GM18873 (cell line): ENCODE results near the gene ARRDC5.
"Not testable (repeated sequence)": the region's sequence is repeated elsewhere in the genome, so short reads cannot be mapped to it uniquely, and the experiment has no call there.

ENCODE experiments used
- ATAC-seq: cut with Tn5 transposase; IDR thresholded peaks from one replicate; pipeline ENCODE4 v1.9.1; 2021; ENCODE audit warnings: mild to moderate bottlenecking, moderate library complexity, moderate number of reproducible peaks; ENCODE audit not compliant: unreplicated experiment, low FRiP score

Gene ARRDC5

DNA sequence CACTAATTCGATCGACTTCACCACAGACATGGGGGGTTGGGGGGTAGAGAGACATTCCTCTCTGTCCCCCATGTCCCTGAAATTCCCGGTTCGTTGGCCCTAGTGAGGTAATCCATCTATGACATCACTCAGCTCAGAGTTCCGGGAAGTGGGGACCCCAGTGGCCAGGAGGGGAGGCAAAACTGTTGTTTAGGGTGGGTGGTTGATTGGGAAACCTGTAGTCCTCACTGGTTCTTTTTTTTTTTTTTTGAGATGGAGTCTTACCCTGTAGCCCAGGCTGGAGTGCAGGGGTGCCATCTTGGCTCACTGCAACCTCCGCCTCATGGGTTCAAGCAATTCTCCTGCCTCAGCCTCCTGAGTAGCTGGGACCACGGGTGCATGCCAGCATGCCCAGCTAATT is at the start of gene ARRDC5:
TSS of gene ARRDC5 (minus strand) at position 101 of the 400 bp plus-strand sequence. CDS start at position 30, 71 bp downstream.
- ATAC-seq = no peak

DNA sequence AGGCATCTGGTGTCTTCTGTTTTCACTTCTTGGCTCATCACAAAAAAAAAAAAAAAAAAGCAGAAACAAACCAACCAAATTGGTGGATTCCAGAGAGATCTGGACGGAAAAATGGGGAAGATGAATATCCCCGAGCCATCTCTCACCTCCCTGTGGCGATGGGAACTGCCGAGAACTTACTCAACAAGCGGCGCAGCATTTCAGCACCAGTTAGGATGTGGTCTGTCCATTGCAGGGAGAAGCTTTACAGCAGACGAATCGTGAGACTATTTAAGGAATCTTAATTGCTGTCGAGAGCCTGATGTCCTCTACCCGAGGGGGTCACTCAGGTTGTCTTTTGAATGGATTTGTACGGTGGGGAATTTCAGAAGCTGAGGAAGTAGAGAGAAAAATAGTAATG is 49.0 kb upstream of the ARRDC5 start:
- no peak for ATAC-seq

DNA sequence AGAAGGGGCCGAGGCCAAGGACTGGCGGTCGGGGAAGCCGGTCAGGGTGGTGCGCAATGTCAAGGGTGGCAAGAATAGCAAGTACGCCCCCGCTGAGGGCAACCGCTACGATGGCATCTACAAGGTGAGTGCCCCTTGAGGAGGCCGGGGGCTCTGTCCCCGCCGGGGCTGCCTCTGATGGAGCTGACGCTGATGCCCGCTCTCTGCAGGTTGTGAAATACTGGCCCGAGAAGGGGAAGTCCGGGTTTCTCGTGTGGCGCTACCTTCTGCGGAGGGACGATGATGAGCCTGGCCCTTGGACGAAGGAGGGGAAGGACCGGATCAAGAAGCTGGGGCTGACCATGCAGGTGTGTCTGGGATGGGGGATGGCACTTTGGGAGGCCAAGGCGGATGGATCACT is 48.0 kb upstream of the ARRDC5 start:
- not testable (repeated sequence) for ATAC-seq

DNA sequence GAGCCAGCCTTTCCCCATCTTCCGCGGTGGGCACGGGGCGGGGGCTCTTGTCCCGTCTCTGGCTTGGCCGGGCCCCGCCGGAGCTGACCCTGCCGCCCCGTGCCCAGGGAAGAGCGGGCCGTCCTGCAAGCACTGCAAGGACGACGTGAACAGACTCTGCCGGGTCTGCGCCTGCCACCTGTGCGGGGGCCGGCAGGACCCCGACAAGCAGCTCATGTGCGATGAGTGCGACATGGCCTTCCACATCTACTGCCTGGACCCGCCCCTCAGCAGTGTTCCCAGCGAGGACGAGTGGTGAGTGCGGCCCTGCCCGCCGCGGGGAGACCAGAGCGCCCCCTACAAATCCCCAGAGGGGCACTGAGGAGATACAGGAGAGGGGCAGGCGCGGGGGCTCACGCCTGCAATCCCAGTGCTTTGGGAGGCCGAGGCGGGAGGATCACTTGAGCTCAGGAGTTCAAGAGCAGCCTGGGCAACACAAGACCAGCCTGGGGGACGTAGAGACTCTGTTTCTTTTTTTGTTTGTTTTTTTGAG is 39.0 kb upstream of the ARRDC5 start:
- not testable (repeated sequence) for ATAC-seq

DNA sequence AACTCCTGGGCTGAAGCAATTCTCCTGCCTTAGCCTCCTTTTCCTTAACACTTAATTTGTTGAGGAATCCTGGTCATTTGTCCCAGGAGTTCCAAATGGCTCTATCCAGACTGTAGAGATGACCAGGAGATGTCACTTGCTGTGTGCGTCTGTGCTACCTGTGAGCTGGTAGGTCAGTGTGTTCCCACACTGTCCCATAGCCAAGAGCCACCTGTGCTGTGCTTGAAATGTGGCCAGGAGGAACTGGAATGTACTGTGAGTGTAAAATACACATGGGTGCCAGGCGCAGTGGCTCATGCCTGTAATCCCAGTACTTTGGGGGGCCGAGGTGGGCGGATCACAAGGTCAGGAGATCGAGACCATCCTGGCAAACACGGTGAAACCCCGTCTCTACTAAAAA is 36.8 kb upstream of the ARRDC5 start:
- ATAC-seq = no peak

DNA sequence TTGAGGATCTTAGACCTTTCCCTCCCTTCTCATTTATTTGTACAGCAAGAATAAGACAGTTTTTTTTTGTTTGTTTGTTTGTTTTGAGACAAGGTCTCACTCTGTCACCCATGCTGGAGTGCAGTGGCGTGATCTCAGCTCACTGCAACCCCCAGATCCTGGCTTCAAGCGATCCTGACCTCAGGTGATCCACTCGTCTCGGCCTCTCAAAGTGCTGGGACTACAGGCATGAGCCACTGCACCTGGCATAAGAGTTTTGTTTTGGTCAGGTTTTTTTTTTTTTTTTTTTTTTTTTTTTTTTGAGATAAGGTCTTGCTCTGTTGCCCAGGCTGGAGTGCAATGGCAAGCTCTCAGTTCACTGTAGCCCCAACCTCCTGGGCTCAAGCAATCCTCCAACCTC is 35.8 kb upstream of the ARRDC5 start:
- not testable (repeated sequence) for ATAC-seq

DNA sequence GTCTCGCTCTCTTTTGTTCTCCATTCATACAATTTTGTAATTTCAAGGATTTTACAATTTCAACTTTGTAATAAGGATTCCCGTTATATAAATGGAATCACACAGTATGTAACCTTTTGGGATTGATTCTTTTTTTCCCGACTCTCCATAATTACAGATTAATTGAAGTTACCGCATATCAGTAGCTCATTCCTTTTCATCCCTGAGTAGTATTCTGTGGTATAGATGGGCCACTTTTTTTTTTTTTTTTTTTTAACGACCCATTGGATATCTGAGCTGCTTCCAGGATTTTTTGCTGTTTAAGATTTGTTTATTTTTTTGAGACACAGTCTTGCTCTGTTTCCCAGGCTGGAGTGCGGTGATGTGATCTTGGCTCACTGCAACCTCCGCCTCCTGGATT is 34.4 kb upstream of the ARRDC5 start:
- no peak for ATAC-seq

DNA sequence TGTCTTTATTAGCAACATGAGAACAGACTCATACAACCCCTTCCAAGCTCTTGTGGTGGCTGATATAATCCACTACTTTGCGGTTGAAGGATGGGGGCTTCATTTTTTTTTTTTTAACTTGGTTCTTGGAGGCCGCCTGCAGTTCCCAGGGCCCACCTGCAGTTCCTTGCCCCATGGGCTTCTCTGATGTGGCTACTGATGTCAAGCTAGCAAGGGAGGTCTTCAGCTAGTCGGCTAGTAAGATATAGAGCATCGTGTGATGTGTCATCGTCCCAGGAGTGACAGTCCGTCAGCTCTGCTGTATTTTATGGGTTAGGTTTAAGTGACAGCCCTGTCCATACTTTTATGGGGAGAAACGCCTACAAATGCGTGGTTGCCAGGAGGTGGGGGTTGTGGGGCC is 32.7 kb upstream of the ARRDC5 start:
- ATAC-seq = no peak

DNA sequence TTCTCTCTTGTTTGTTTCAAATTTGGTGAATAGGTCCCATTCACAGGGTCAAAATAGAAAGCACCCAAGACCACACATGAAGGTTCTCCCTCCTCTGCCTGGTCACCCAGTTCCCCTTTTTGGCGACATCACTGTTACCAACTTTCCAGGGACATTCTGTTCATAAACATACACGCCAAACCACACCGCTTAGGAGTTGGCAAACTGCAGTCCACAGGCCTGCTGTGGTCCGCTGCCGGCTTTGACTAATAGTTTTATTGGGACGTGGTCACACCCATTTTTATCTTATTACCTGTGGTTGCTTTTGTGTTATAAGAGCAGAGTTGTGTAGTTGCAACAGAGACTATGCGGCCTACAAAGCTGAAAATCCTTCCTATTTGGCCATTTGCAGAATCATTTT is 30.8 kb upstream of the ARRDC5 start:
- no peak for ATAC-seq

DNA sequence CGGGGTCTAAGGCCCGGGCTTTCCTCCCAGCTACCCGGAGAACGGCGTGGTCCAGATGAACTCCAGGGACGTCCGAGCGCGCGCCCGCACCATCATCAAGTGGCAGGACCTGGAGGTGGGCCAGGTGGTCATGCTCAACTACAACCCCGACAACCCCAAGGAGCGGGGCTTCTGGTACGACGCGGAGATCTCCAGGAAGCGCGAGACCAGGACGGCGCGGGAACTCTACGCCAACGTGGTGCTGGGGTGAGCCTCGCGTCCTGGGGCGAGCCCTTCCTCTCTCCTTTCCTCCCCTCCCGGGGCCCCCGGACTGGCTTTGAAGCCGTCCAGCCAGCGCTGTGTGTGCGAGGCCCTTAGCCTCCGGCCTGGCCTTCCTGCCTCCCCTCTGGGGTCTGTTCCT is 30.0 kb upstream of the ARRDC5 start:
- no peak for ATAC-seq

DNA sequence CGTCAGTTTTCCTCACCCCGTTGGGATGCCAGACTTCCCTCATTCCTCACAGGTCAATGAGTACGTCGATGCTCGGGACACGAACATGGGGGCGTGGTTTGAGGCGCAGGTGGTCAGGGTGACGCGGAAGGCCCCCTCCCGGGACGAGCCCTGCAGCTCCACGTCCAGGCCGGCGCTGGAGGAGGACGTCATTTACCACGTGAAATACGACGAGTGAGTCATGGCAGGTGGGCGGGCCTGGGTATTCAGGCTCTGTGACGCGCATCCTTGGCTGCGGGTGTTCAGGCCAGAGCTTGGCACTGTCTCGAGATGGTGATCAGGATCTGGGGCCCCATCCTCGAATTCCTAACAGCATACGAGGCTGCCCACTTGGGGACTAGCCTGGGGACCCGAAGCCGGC is 28.0 kb upstream of the ARRDC5 start:
- no peak for ATAC-seq

DNA sequence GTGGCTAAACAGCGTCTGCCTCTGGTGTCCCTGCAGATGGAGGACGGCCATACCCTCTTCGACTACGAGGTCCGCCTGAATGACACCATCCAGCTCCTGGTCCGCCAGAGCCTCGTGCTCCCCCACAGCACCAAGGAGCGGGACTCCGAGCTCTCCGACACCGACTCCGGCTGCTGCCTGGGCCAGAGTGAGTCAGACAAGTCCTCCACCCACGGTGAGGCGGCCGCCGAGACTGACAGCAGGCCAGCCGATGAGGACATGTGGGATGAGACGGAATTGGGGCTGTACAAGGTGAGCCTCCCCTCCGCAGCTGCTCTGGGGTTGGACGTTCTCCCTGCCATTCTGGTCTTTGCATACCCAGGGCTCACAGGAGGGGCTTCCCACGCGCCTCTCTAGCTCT is 26.5 kb upstream of the ARRDC5 start:
- ATAC-seq = no peak

DNA sequence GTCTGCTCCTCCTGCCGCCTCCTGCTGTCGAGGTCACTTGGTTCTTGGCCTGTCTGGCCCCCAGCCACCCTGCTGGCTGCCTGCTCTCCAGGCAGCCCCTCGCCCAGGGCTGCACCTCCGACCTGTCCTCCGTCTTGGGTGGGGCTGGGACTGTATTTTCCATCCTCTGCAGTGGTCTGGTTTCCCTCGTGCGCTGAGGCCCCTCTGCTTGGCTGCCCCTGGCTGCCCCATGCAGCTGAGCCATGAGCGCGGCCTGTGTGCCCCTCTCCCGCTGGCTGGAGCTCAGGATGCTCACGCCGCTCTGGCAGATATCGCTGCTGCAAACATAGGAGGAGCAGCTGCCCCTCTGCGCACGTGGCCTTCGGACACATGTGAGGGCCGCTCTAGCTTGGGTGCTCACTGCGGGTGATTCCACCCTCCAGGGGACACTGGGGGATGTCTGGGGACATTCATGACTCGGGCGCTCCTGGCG is 20.6 kb upstream of the ARRDC5 start:
- ATAC-seq = no peak

DNA sequence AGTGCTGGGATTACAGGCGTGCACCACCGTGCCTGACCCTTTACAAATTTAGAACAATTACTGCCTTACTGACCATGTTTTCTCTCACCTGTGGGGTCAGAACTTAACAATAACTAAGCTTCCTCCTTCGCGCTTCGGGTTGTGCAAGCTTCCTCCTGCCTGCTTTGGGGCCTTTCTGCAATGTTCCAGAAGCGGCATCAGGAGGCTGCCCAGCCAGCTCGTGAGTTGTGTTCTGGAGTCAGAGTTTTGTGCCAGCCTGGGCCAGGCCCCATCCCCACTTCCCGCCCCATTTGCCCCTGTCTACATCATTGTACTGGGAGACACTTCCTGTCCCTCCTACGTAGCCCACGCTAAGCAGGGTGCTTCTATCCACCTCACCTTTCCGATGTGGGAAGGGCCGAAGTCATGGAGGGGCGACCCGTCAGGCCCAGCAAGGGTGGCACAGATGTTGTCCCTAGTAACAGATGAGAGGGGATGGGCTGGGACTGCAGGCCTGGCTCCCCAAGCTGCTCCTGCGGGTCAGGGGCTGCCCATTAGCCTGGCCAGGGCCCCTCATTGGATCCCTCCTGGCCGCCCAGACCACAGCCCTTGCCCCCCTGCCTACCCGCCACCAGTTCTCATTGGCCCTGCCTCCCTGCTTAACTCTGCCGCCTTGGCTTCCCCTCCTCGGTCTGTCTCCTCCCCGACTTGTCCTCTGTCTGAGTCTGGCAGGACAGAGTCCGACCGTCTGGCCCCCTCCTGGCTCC is 20.0 kb upstream of the ARRDC5 start:
- no peak for ATAC-seq

DNA sequence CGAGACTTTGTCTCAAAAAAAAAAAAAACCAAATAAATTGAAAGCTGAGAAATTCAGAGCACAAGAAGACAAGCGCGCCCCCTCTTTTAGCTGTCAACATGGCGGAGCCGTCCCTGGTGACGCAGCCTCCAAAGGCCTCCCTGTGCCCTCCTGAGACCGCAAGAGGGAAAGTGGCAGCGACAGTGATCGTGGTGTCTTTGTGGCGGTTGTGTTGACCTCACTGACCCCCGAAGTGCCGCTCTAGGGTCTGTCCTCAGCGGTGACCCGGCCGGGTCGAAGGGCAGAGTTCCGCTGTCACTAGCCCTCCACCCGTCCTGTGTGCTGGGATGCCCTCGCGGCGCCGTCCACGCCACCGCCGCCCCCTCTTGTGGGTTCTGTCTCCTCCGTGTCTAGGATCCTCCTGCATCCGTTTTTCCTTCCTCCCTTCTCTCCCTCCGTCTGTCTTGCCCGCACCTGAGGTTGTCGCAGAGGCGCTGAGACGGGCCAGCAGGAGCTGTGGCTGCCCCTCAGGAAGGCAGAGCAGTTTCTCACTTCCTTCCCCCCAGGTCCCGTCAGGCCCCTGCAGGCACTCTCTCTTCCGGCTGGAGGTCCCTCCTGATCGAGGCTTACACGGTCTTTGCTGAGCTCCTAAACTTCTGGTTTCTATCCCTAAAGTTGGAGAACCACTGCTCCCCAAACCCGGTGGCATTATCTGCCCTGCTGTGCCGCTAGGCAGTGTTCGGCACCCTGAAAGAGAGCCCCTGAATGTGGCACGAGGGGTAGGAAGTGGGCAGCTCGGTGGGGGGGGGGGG is 13.8 kb upstream of the ARRDC5 start:
- ATAC-seq = no peak

DNA sequence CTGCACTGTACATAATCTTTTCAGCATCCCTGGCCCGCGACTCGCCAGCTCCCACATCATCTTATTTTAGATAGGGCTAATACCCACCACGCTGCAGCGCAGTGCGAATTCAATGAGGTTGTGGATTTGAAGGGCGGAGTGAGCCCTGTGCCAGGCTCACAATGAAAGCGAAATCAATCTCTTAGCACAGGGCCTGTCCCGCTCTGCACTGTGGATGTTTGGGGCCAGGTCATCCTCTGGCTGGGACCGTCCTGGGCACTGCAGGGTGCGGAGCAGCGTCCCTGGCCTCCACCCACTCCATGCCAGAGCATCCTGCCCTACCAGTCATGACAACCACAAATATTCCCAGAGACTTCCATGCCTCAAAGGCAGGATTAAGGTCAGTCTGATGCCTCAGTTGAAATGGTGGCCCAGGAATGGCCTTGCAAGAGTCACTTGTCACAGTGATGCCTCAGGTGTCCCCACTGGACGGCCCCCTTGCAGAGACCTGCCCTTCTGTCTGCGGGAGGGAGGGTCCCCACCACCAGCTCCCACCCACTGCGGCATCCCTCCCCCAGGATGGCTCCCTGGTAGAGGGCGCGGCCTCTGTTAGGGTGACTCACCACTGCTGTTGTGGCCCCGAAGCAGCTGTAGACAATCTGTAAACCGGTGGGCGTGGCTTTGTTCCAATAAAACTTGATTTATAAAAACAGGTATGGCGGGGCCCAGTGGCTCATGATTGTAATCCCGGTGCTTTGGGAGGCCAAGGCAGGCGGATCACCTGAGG is 12.2 kb upstream of the ARRDC5 start:
- ATAC-seq = no peak

DNA sequence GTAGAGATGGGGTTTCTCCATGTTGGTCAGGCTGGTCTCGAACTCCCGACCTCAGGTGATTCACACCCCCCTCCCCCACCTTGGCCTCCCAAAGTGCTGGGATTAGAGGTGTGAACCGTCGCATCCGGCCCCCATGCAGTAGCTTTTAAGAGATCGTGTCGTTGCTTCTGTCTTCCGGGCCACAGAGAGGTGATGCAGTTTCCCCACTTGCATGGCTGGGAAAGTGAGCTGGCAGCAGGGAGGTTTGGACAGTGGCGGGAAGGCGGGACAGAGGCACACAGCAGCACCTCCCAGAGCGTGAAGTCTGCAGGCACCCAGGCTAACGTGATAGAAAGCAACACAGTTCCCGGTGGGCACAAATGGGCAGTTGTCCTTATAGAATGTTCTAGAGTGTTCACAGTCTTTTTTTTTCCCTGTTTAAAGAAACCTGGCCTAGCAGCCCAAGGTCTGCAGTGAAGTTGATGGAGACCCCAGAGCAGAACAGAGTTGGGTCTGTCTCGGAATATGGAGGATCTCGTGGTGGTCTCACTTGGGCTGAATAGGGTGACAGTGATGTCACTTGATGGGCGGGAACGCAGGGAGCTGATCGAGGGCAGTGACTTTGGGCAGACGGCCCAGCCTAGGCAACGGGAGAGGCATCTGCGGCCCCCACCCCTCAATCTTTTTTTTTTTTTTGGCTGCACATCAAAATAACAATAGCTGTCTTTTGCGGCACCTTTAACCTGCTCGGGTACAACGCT is 11.5 kb upstream of the ARRDC5 start:
- no peak for ATAC-seq

DNA sequence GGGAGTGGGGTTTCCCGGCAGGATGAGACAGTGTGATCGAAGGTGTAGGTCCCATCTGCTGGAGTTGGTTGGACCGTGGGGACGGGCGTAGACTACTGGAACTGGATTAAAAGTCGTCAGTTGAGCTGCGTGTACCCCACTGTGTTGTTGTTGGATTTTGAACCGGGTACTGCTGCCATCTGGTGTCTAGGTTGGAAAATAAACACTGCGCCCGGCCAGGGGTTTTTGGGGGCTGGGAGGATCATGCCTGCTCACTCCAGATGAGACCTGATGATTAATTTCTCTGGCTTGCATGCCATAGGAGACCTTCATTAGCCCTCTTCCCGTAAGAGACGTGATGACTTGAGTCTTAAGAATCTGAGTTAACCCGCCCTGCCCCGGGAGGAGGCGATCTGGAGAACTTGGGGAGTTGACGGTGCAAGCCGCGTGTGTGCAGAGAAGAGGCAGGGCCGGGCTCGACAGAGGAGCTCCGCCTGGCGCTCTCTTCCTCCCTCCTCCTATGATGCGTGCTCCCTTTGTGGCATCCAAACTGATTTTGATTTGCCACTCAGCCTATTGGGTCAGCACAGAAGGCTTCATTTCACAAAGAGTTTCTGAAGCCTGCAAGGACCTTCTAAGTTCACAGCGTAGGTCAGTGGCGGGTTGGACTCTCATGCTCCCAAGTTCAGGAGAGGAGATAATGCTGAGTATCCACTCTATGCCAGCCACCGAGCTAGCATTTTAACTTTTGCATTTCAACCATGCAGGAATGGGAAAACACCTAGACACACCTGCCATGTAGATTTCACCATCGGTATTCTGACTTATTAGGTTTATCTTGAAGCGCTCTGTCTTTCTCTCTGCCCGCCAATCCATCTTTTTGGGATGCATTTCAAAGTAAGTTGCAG is 9.3 kb upstream of the ARRDC5 start:
- no peak for ATAC-seq

DNA sequence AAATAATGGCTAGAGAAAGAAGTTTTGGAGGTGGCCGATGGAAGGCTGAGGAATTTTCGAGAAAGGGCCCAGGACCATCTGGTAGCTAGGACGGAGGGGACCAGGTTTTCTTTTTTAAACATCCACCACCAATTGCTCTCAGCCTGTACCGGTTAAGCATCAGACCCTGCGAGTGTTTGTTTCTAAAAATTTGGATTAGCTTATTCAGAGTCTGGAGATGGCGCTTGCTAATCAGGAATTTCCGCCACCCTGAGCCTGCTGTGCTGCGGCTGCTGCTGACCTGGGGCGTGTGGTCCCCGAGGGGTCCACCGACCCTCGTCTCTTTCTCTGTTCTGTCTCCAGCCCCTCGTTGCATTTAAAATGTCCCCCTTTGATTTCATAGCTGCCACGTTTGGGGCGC is 8.6 kb upstream of the ARRDC5 start:
- no peak for ATAC-seq
